Measurements from ENCODE around the gene IL3.

GRCh38 chr5:132080595-132080994 lies 20.1 kb downstream of the IL3 start:
- TF ChIP-seq CTCF (IDR thresholded peaks at IDR 0.05) (no peak), POLR2A (IDR thresholded peaks at IDR 0.05) (no peak), EP300 (IDR thresholded peaks at IDR 0.05) (no peak), POLR2AphosphoS5 (IDR thresholded peaks at IDR 0.05) (no peak)
